GM19467 (cell line): ENCODE measurements around the gene ST7L.

Source experiments
- ATAC-seq: cut with Tn5 transposase; IDR thresholded peaks from one replicate; pipeline ENCODE4 v1.9.1; 2021; ENCODE audit warnings: mild to moderate bottlenecking, moderate library complexity; ENCODE audit not compliant: unreplicated experiment

Gene ST7L

GRCh38 chr1:112518186-112518585 lies 100.8 kb downstream of the ST7L start:
- no peak for ATAC-seq

- no peak for ATAC-seq
Observed at GRCh38 chr1:112517646-112518045, 101.3 kb downstream of the ST7L start.

- no peak for ATAC-seq
Observed at GRCh38 chr1:112517231-112517630, 101.7 kb downstream of the ST7L start.

GRCh38 chr1:112516141-112516540 lies 102.8 kb downstream of the ST7L start:
- ATAC-seq = no peak

GRCh38 chr1:112515311-112516009 lies 103.5 kb downstream of the ST7L start:
- ATAC-seq = no peak

GRCh38 chr1:112514901-112515300 lies 104.0 kb downstream of the ST7L start:
- no peak for ATAC-seq

- no peak for ATAC-seq
Observed at GRCh38 chr1:112513112-112513870, 105.7 kb downstream of the ST7L start.

- no peak for ATAC-seq
Observed at GRCh38 chr1:112511897-112512296, 107.0 kb downstream of the ST7L start.

- no peak for ATAC-seq
Observed at GRCh38 chr1:112510340-112510739, 108.6 kb downstream of the ST7L start.

GRCh38 chr1:112509660-112510178 lies 109.2 kb downstream of the ST7L start:
- no peak for ATAC-seq

- no peak for ATAC-seq
Observed at GRCh38 chr1:112509005-112509659, 109.8 kb downstream of the ST7L start.

GRCh38 chr1:112508278-112509004 lies 110.5 kb downstream of the ST7L start, which contains the start of gene WNT2B:
Gene WNT2B, plus strand, starts transcription at chr1:112508965. Its CDS starts 298 bp downstream, at chr1:112509263.
- no peak for ATAC-seq

- ATAC-seq = no peak
Observed at GRCh38 chr1:112507921-112508277, 111.0 kb downstream of the ST7L start.

GRCh38 chr1:112507336-112507735 lies 111.6 kb downstream of the ST7L start:
- no peak for ATAC-seq

- ATAC-seq = no peak
Observed at GRCh38 chr1:112506731-112507130, 112.2 kb downstream of the ST7L start.

- no peak for ATAC-seq
Observed at GRCh38 chr1:112506306-112506705, 112.6 kb downstream of the ST7L start.

- no peak for ATAC-seq
Observed at GRCh38 chr1:112505878-112506277, 113.1 kb downstream of the ST7L start.

GRCh38 chr1:112505400-112505785 lies 113.5 kb downstream of the ST7L start:
- no peak for ATAC-seq

- ATAC-seq = no peak
Observed at GRCh38 chr1:112504661-112505399, 114.1 kb downstream of the ST7L start.

GRCh38 chr1:112504001-112504660 lies 114.8 kb downstream of the ST7L start:
- ATAC-seq = no peak
